HepG2 (cell line): ENCODE measurements around the gene SMYD4. TPM values are rescaled to one million over a fixed set of nuclear protein-coding genes. Genes with fewer than 3 reads are reported as not detected.

Experiments
- FLYWCH1 ChIP-seq: sonication (generic); formaldehyde crosslinking; IDR thresholded peaks from 2 replicates; pipeline ENCODE4 v1.8.1; 2023; ENCODE audit warnings: mild to moderate bottlenecking, missing genetic modification reagents
- GABPA ChIP-seq, 2 experiments: IDR thresholded peaks; 2 replicates each; pipeline ENCODE4 v1.6.1; 2011 to 2016; ENCODE audit warnings: low read depth in 2 of 2, low read length in 1 of 2, missing biosample characterization in 1 of 2, missing genetic modification characterization in 1 of 2
- JDP2 ChIP-seq: sonication (generic); formaldehyde crosslinking; IDR thresholded peaks from 2 replicates; pipeline ENCODE4 v1.8.1; 2022; ENCODE audit warnings: missing genetic modification reagents, borderline replicate concordance
- SRF ChIP-seq: IDR thresholded peaks from 2 replicates; pipeline ENCODE4 v1.6.1; 2011; ENCODE audit warnings: mild to moderate bottlenecking, low read depth, low read length, moderate library complexity
- TSC22D2 ChIP-seq: sonication (generic); formaldehyde crosslinking; IDR thresholded peaks from 2 replicates; pipeline ENCODE4 v1.5.1; 2020; ENCODE audit warnings: missing genetic modification reagents, mild to moderate bottlenecking, borderline replicate concordance
- ZFAT ChIP-seq: sonication (generic); formaldehyde crosslinking; conservative IDR thresholded peaks from 2 replicates; pipeline ENCODE4 v1.8.1; 2023; ENCODE audit warnings: missing genetic modification reagents, inconsistent platforms
- ZNF232 ChIP-seq: sonication (generic); formaldehyde crosslinking; IDR thresholded peaks from 2 replicates; pipeline ENCODE4 v1.4.0; 2020; ENCODE audit warnings: missing genetic modification reagents, borderline replicate concordance
- ZNF546 ChIP-seq: sonication (generic); formaldehyde crosslinking; conservative IDR thresholded peaks from 2 replicates; pipeline ENCODE4 v1.8.1; 2023; ENCODE audit warnings: mild to moderate bottlenecking, missing genetic modification reagents
- ZNF577 ChIP-seq: sonication (generic); formaldehyde crosslinking; IDR thresholded peaks from 2 replicates; pipeline ENCODE4 v1.4.0; 2020; ENCODE audit warnings: mild to moderate bottlenecking, low read depth, missing genetic modification reagents, borderline replicate concordance
- ZNF605 ChIP-seq: sonication (generic); formaldehyde crosslinking; IDR thresholded peaks from 2 replicates; pipeline ENCODE4 v1.8.0; 2022; ENCODE audit warnings: mild to moderate bottlenecking, missing genetic modification reagents
- ZNF75D ChIP-seq: sonication (generic); formaldehyde crosslinking; IDR thresholded peaks from 2 replicates; pipeline ENCODE4 v1.8.1; 2023; ENCODE audit warnings: missing genetic modification reagents, mild to moderate bottlenecking, borderline replicate concordance
- polyA plus RNA-seq, 8 experiments: library from polyadenylated mRNA; depleted of rRNA in 3 of 8; stranded (reverse) in 7 of 8; unstranded in 1 of 8; fragments of >200 nt; fragmentation: Illumina TruSeq in 4 of 8; extraction: Trizol in 4 of 8; gene quantifications; 2 replicates each; pipeline versions ENCODE4 v1.2.1 to v1.2.3, GENCODE V29; 2011 to 2016; ENCODE audit warnings: low read depth in 4 of 8, missing spikeins in 1 of 8, mixed read lengths in 1 of 8; ENCODE audit not compliant: insufficient read depth in 1 of 8
- total RNA-seq, 5 experiments: library from RNA; depleted of rRNA; stranded (reverse); fragments of >200 nt; fragmentation: Illumina TruSeq; extraction: Trizol; gene quantifications; 2 replicates each; pipeline ENCODE4 v1.2.3, GENCODE V29; 2016; ENCODE audit warnings: low read depth in 1 of 5
- TF ChIP-seq, protein P1 (sequence below): sonication (generic); formaldehyde crosslinking; IDR thresholded peaks from 2 replicates; pipeline ENCODE4 v1.4.0; 2020; ENCODE audit warnings: mild to moderate bottlenecking, missing genetic modification reagents
- TF ChIP-seq, protein P2 (sequence below): sonication (generic); formaldehyde crosslinking; IDR thresholded peaks from 2 replicates; pipeline ENCODE4 v1.5.0; 2020; ENCODE audit warnings: mild to moderate bottlenecking, low read depth, missing genetic modification reagents, borderline replicate concordance
- TF ChIP-seq, protein P3 (sequence below): sonication (generic); formaldehyde crosslinking; IDR thresholded peaks from 2 replicates; pipeline ENCODE4 v1.4.0; 2020; ENCODE audit warnings: mild to moderate bottlenecking, missing genetic modification reagents
- TF ChIP-seq, protein P4 (sequence below): sonication (generic); formaldehyde crosslinking; conservative IDR thresholded peaks from 2 replicates; pipeline ENCODE4 v1.5.0; 2020; ENCODE audit warnings: missing genetic modification reagents
- TF ChIP-seq, protein P5 (sequence below): sonication (generic); formaldehyde crosslinking; conservative IDR thresholded peaks from 2 replicates; pipeline ENCODE4 v1.4.0; 2020; ENCODE audit warnings: missing genetic modification reagents

The SMYD4 gene
- total and polyA plus RNA-seq, 2 of the 13 experiments (the other 11 are each of a cell fraction or from before 2014, with no cell fraction given): 7.4 to 11.3 TPM

DNA sequence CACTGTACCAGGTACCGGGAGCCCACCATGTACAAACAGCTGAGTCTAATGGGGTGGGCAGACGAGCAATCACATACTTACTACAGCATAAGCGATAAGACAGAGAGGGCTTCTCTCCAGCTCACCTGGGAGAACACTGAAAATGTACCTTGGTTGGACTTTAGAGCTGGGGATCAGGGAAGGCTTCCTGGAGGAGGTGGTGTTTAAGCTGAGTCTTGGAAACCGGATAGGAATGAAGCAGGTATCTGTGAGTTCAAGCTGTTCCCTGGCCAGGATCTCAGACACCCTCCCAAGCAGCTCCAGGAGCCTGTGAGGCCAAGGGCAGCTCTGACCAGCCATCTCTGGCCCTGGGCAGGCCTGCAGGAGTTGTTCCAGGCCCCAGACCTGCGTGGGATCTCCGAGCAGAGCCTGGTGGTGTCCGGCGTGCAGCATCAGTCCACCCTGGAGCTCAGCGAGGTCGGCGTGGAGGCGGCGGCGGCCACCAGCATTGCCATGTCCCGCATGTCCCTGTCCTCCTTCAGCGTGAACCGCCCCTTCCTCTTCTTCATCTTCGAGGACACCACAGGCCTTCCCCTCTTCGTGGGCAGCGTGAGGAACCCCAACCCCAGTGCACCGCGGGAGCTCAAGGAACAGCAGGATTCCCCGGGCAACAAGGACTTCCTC, 75.8 kb downstream of the SMYD4 start (continued):
- TF ChIP-seq, protein P1, sequence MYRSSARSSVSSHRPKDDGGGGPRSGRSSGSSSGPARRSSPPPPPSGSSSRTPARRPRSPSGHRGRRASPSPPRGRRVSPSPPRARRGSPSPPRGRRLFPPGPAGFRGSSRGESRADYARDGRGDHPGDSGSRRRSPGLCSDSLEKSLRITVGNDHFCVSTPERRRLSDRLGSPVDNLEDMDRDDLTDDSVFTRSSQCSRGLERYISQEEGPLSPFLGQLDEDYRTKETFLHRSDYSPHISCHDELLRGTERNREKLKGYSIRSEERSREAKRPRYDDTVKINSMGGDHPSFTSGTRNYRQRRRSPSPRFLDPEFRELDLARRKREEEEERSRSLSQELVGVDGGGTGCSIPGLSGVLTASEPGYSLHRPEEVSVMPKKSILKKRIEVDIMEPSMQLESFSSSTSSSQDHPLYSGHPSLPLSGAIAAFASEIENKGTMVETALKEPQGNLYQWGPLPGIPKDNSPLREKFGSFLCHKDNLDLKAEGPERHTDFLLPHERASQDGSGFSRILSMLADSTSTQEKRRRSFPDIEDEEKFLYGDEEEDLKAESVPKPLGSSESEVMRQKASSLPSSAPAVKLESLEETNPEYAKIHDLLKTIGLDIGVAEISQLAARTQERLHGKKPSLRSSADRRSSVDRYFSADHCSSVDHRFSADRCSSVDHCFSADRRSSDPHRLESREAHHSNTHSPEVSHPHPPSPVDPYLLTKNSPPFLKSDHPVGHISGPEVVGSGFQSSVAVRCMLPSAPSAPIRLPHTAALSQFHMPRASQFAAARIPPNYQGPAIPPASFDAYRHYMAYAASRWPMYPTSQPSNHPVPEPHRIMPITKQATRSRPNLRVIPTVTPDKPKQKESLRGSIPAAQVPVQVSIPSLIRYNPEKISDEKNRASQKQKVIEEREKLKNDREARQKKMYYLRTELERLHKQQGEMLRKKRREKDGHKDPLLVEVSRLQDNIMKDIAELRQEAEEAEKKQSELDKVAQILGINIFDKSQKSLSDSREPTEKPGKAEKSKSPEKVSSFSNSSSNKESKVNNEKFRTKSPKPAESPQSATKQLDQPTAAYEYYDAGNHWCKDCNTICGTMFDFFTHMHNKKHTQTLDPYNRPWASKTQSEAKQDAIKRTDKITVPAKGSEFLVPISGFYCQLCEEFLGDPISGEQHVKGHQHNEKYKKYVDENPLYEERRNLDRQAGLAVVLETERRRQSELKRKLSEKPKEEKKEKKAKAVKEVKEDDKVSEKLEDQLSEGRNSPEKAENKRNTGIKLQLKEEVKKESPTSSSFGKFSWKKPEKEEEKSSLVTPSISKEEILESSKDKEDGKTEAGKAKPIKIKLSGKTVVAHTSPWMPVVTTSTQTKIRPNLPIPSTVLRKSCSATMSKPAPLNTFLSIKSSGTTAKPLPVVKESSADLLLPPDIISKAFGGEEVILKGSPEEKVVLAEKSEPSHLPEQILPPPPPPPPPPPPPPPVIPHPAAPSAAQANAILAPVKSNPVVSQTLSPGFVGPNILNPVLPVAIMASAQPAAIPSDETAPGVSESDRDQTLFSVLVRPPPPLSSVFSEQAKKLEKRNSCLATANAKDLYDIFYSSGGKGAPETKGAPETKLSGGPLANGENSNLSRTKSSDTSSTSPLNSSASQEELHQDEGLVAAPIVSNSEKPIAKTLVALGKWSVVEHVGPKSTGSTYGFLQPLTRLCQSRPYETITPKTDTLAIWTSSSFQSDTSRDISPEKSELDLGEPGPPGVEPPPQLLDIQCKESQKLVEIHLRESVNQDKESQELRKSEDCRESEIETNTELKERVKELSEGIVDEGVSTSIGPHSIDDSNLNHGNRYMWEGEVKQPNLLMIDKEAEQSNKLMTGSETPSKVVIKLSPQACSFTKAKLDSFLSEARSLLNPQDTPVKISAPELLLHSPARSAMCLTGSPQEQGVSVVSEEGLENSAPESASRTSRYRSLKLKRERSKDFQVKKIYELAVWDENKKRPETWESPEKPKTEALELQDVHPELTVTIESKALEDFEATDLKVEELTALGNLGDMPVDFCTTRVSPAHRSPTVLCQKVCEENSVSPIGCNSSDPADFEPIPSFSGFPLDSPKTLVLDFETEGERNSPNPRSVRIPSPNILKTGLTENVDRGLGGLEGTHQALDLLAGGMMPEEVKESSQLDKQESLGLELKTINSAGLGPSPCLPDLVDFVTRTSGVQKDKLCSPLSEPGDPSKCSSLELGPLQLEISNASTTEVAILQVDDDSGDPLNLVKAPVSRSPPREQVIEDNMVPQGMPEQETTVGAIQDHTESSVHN (CRISPR knock-in tag): no peak
- TF ChIP-seq, protein P2, sequence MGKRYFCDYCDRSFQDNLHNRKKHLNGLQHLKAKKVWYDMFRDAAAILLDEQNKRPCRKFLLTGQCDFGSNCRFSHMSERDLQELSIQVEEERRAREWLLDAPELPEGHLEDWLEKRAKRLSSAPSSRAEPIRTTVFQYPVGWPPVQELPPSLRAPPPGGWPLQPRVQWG (CRISPR knock-in tag): no peak
- TF ChIP-seq, protein P3, sequence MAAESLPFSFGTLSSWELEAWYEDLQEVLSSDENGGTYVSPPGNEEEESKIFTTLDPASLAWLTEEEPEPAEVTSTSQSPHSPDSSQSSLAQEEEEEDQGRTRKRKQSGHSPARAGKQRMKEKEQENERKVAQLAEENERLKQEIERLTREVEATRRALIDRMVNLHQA: no peak
- TF ChIP-seq ZNF546 (CRISPR knock-in tag) (no peak), JDP2 (CRISPR knock-in tag) (no peak), SRF (no peak), ZNF232 (CRISPR knock-in tag) (no peak), ZFAT (CRISPR knock-in tag) (no peak), ZNF75D (CRISPR knock-in tag) (no peak), GABPA (IDR thresholded peaks at IDR 0.05; ENCODE audit: low read depth, low read length) (no peak), GABPA (CRISPR knock-in tag; IDR thresholded peaks at IDR 0.05; ENCODE audit: low read depth) (no peak), ZNF577 (no peak), TSC22D2 (CRISPR knock-in tag) (no peak), FLYWCH1 (CRISPR knock-in tag) (no peak), ZNF605 (CRISPR knock-in tag) (no peak)
- TF ChIP-seq, protein P4, sequence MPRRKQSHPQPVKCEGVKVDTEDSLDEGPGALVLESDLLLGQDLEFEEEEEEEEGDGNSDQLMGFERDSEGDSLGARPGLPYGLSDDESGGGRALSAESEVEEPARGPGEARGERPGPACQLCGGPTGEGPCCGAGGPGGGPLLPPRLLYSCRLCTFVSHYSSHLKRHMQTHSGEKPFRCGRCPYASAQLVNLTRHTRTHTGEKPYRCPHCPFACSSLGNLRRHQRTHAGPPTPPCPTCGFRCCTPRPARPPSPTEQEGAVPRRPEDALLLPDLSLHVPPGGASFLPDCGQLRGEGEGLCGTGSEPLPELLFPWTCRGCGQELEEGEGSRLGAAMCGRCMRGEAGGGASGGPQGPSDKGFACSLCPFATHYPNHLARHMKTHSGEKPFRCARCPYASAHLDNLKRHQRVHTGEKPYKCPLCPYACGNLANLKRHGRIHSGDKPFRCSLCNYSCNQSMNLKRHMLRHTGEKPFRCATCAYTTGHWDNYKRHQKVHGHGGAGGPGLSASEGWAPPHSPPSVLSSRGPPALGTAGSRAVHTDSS (CRISPR knock-in tag): no peak
- TF ChIP-seq, protein P5, sequence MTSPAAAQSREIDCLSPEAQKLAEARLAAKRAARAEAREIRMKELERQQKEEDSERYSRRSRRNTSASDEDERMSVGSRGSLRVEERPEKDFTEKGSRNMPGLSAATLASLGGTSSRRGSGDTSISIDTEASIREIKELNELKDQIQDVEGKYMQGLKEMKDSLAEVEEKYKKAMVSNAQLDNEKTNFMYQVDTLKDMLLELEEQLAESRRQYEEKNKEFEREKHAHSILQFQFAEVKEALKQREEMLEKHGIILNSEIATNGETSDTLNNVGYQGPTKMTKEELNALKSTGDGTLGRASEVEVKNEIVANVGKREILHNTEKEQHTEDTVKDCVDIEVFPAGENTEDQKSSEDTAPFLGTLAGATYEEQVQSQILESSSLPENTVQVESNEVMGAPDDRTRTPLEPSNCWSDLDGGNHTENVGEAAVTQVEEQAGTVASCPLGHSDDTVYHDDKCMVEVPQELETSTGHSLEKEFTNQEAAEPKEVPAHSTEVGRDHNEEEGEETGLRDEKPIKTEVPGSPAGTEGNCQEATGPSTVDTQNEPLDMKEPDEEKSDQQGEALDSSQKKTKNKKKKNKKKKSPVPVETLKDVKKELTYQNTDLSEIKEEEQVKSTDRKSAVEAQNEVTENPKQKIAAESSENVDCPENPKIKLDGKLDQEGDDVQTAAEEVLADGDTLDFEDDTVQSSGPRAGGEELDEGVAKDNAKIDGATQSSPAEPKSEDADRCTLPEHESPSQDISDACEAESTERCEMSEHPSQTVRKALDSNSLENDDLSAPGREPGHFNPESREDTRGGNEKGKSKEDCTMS (CRISPR knock-in tag): no peak
